NT2/D1 (cell line): ENCODE data around the gene LIMK1.

Experiments used
- SUZ12 ChIP-seq: IDR thresholded peaks from 2 replicates; pipeline ENCODE4 v1.6.1; 2011; ENCODE audit not compliant: insufficient read length, insufficient read depth; ENCODE audit errors: extremely low read depth
- YY1 ChIP-seq: IDR thresholded peaks from 2 replicates; pipeline ENCODE4 v1.6.1; 2011; ENCODE audit not compliant: insufficient read length, insufficient read depth
- ZNF274 ChIP-seq: IDR thresholded peaks from 2 replicates; pipeline ENCODE4 v1.6.1; 2011; ENCODE audit warnings: mild to moderate bottlenecking, low read depth, low read length

GRCh38 chr7:74148491-74148890 lies 64.9 kb downstream of the LIMK1 start:
- TF ChIP-seq ZNF274 (no peak), YY1 (no peak), SUZ12 (no peak)
